CD4-positive, alpha-beta T cell treated with Interleukin-10 for 1 hour (primary cell): ENCODE measurements around the gene UNC5C.

Source experiments
- DNase-seq: peaks from one replicate; pipeline ENCODE4 v3.0.0-alpha.2; 2020

UNC5C gene

DNA sequence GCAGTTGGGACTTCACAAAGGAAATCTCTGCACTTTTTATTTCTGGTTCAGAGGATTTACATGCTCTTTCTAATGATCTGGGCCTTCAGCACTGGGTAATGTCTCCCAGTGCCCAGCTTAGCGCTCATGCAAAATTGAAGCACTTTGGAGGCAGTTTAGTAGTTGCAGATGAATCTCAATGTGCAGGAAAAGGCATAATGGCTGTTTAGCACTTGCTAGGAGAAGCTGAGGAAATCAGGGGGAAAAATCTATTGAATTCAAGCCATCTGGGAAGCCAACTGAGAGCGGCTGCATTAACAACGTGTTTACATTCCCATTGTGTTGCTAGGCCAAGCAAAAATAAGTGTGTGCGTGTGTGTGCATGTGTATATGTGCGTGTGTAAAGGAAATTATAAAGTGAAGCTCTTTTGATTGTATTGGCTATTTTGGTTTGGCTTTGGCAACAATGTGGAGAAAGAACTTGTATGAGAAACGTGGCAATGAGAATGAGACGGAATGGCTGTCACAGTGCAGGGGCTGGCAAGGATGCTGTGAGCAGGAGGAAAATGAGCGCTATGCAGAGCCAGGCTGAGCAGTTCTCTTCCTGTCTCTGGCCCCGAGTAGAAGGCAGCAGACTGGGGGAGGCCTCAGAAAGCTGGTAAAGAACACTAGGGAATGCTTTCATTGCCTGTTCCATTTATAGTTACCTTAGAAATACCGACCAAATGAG is 231.5 kb downstream of the UNC5C start:
- no peak for DNase-seq

DNA sequence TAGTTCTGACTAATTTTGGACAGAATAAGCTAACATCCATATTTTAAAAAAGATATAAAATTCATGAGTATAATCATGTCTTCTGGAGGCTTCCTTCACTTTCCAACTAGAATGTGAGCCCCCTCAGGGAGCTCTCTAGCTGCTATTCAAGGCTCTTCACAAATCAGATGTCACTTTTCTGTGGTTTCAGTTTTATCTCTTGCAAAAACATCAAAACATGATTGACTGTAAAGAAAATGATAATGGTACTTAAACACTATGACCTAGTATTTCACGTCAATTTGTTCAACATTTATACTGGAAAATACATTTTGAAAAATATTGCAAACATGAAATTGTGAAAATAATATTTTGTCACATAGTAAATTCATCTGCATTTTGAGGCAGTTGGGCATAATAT is 234.2 kb downstream of the UNC5C start:
- no peak for DNase-seq

DNA sequence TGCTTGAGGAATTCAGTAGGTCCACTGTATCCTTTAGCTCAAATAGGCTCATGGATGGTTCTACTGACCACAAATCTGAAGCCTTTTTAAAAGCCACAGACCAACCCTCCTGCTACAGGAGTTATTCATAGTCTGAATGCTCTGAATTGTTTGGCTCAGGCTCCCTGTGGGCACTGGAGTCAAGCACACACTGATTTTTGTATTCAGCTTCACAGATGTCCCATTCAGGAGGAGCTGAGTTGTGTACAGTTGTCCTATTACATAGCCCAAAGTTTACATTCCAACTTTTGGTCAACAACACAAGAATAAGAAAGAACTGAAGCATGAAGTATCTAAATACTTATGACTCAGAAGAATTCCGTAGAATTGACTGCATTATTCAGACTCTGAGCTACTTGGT is 243.9 kb downstream of the UNC5C start:
- DNase-seq = no peak

DNA sequence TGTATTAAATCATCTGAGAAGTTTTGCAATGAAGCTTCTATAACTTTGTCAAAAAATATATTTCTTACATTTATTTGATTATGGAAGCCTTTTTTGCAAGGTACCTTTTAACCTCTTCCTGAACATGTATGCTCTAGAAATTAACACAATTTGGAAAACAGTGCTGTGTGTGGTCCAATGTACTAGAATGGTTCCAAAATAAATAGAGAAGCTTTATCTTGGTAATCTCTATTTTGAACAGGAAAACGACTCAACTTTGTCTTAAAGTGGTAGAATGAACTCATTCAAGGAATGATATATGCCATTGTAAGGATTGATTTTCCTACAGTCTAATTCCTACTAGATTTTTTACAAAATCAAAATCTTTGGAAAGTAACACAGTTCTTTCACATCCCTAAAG is 248.5 kb downstream of the UNC5C start:
- no peak for DNase-seq

DNA sequence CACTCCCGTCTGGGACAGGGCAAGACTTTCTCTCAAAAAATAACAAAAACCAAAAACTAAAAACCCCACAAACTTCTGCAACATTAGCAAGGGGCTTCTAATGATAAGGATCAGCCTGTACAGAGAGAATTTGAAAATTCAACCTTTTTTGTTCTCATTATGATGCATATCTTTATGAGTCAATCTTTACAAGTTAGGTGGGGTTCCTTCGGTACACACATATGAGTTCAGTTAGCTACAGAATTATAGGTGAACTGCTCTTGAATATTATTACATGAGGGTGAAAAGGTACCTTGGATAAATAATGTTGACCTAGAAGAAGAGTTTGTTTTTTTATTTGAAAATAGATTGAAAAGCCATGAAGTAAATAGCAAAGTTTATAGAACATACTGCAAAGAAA is 252.7 kb downstream of the UNC5C start:
- no peak for DNase-seq

DNA sequence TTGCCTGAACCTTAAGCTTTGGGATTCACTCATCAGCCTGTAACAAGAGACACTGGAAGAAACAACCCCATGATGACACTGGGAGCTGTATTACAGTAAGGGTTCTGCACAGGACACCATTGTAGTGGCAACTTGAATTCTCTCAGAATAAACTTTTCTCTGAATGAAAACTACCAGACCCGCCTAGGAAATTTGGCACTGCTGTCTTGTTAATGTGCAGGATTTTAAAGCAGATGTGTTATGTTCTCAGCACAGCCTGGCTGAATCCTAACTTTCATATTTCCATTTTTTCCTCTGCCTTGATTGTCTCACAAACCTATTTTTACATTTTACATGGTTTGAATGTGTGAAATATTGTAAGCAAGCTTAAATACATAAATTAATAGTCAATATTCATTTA is 253.6 kb downstream of the UNC5C start:
- no peak for DNase-seq

DNA sequence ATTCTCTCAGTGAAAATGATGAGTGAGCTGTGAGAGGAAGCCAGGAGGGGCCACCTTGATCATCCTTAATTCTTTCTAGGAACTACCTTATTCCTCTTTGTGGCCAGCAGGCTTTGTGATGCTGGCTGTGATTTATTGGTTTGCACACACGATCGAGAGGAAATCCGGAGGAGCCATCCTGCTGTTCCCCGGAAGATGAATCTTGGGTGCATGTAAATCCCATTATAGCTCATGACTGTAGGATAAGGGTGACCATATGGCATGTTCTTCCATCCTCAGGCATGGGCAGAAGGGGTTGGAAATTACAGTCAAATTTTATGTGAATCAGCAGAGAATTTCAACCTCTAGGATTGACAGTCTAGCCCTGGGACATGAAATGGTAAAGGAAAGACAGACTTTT is 254.5 kb downstream of the UNC5C start:
- no peak for DNase-seq

DNA sequence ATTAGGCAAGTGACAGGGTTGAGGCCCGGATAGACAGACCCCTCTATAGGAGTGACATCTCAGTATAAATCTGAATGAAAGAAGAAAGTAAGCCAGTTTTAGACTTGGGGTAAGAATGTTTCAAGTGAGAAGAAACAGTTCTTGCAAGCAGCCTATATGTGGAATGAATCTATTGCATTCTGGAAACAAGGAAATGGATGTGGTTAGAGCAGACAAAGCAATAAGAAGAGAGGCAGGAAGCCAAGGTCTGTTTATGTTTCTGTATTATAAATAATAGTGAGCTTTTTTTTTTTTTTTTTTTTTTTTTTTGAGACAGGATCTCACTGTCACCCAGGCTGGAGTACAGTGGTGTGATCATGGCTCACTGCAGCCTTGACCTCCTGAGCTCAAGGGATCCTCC is 255.8 kb downstream of the UNC5C start:
- no peak for DNase-seq

DNA sequence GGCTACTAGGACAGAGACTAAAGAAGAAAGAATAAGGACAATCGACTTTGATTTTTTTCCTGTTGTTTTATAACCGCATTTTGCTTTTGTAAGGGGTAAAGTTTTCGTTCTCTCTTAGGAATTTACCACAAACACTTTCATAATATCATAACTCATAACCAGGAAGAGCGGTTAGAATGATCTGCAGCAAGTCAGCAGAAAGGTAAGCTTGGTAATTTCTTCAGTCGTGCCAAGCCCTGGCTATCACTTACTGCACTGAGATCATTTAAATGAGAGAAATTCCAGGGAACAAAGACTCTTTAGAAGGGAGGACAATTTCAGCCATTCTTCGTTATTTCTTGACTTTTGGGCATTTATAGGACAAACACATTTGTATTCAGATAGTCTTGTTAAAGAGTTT is 258.1 kb downstream of the UNC5C start:
- DNase-seq = no peak

DNA sequence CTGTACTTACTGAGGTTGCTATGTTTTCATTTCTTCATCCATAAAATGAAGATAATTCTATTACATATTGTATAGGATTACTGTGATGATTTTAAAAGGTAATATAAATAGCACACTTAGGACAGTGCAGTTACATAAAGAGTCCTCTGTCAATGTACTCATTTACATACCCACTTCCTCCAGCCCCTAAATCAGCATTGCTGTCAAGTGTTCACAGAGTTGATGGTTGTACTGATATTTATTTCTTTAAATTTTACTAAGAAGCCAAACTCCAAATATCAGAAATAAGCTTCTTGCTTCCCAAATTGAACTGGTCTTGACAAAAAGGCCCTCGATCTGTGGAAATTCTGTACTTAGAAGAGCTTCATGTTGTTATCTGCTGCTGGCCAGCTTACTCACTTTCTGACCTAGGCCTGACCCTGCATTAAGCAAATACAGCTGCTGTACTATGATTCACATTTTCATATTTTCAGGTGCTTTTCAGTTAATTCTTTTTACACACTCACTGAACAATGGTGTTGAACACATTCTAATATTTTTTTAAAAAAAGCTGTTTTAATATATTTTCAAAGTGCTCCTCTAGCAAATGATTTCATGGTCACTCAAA is 259.6 kb downstream of the UNC5C start:
- DNase-seq = no peak

DNA sequence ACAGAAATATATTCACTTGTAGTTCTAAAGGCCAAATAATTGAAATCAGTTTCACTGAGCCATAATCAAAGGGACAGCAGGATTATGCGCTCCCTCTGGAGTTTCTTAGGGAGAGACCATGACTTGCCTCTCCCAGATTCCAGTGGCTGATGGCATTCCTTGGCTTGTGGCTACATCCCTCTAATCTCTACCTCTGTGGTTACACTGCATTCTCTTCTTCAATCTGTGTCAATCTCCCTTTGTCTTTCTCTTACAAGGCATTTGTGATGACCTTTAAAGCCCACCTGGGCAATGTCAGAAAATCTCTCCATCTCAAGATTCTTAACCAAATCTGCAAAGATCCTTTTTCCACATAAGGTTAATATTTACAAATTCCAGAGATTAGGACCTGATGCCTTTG is 260.2 kb downstream of the UNC5C start:
- no peak for DNase-seq

DNA sequence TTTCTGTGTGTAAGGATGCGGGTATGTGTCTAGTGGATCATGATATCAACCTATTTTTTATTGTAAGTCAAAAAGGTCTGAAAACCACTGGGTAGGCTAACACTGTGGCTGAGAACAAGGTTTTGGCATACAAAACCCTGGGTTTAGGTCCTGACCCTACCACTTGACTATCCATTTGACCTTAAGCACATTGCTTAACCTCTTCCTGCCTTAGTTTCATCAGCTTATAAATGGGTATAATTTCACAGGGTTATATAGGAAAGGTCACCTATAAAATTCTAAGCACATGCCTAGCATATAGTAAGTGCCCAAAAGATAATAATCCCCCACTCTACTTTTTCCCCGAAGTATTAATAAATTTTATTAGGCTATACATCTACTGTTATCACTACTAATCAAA is 263.0 kb downstream of the UNC5C start:
- DNase-seq = no peak

DNA sequence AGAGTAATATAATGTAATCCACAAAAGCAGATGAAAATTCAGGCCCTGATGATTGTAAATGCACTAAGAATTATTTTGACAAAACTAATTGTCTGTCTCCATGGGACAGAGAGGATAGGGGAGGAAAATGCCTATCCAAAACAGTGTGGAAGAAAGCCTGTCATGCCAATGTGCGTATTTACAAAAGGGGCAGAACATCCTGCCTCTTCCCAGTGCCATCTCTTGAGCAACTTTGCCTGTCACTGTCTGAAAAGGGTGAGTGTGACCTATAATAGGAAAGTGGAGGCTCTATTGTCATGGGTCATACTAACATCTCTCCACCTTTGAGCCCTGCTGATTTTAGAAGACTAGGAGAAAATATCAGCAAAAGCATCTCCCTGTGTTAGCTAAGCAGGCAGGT is 264.1 kb downstream of the UNC5C start:
- no peak for DNase-seq

DNA sequence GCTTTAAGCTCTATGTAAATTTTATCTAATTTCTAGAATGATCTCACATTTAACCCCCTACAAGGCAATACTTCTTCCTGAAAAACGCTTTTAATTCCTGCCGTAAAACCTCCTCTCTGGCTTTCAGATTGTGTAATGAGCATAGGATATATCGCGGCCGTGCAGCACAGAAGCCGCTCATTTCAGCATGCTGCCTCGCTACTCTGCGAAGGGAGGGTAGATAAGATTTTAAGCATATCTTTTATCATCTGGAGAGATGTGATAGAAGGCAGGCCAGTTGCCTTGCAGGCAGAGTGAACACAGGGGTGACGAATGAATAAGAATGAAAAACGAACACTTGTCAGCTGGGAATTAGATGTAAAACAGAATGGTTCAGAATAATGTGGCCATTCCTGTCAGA is 265.5 kb downstream of the UNC5C start:
- no peak for DNase-seq

DNA sequence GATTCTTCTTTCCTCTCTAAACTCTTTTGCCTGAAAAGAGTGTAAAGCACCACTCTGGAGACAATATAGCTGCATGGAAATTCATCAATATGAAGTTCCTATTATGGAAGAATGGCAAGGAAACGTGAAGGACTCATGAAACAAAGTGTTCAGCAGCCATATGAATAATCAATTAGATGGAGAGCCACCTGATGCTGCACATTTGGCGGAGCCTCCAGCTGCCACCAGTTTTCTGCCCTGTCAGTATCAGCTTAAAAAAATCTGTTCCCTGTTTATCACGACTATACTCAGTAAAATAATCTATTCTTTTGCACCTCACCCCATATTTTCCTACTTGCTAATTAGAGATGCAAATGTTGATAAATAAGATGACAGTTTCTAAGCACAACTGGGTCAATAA is 276.0 kb downstream of the UNC5C start:
- DNase-seq = no peak

DNA sequence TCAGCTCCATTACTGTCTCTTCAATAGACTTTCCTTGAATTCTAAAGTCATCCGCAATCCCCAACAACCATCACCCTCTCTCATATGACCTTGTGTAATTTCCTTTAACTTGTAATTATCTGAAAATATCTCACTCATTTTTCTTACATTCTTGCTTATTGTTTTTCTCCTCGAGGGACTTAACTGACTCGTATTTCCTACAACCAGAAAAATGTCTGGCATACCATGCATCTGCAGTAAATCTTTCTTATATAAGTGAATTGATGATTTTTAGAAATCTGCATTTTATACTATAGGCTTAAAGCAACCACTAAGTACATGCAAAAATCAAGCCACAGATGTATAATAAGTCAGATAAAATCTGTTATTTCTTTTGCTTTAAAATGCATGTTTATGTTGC is 276.7 kb downstream of the UNC5C start:
- no peak for DNase-seq

DNA sequence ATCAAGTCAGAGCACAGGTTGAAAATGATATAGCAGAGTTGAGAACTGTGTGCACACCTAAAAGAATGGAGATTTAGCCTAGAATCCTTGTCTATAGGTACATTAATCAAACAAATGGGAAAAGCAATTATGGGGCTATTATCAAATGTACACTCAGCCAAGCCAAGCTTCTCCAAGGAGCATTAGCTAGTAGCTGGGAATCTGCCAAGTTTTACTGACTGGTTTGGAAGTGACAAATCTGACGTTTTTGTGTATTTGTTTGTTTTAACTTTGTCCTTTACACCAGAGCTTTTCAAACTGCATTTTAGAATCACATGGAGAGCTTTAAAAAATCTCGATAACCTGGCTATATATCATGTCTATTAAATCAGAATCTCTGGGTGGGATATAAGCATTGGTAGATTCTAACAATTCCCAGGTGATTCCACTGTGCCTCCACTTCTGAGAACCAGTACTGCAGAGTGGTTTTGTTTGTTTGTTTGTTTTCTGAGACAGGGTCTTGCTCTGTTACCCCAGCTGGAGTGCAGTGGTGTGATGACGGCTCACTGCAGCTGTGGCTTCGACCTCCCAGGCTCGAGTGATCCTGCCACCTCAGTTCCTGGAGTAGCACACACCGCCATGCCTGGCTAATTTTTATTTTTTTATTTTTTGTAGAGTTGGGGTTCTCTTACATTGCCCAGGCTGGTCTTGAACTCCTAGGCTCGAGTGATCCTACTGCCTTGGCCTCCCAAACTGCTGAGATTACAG is 279.8 kb downstream of the UNC5C start:
- DNase-seq = no peak

DNA sequence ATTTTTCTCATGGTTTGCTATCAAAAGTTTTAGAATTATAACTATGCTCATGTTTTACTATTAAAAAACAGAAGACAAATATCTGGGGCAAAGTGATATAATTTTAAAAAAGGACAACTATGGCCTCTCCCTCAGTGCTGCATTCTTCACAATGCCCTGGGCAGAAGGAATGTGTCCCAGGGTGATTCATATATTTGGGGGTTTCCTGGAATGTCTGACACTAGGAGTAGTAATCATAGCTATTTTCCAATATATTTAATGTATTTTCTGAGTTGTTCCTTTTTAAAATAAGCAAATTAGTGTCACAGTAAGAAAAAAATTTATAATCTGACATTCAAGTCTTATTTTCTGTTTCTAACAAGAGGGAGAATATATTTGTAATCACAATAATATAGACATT is 281.7 kb downstream of the UNC5C start:
- DNase-seq = no peak

DNA sequence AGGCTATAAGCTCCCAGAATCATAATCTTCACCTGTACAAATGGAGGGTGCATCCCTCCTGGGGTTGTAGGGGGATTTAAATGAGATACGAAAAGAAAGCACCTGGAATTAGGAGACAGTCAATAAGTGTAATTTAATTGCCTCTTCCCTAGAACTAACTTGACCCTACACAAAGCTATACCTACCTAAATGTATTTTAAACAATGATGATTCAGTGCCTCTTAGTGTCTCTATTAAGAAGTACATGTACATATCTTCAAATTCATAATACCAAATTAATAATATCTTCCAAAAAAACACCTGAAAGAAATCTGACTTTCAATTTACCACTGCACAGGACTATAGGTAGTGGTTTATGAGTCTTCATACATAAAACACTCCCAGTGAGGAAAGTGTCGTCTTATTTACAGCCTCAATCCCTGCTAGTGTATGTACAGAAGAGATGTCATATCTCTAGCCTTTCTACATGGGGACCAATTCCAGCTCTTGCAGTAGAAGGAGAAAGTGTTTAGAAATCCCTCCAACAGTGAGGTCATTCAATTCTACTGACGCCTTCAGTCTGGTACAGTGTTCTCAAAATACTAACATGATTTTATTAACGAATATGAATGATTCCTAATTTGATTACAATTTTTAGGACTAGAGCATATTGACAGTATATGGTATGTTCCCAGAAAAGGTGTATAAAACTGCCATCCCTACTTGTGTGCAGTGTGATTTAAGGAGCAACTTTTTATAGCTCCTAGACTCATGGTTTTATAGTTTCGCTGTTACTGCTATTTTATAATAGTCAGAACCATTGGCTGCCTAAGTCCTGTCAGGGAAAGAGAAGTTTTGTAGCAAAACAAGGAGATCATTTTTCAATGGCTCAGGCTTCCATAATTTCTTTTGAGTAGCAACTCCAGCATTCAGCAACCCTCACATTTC is 282.7 kb downstream of the UNC5C start:
- no peak for DNase-seq

DNA sequence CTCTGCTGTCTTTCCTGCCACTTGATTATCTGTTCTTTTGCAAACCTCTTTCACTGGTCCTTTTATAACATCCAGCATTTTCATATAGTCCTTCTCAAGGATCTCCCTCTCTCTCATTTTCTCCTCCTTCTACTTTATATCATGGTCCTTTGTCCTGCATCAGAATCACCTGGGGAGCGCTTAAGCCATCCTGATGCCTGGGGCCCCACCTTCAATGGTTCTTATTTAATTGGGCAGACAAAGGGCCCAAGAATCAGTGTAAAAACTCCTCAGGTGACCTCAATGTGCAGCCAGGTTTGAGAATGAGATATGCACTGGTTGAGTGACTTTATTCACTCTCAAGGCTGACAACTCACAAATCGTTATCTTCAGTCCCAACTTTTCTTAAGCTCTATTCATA is 283.9 kb downstream of the UNC5C start:
- DNase-seq = no peak

DNA sequence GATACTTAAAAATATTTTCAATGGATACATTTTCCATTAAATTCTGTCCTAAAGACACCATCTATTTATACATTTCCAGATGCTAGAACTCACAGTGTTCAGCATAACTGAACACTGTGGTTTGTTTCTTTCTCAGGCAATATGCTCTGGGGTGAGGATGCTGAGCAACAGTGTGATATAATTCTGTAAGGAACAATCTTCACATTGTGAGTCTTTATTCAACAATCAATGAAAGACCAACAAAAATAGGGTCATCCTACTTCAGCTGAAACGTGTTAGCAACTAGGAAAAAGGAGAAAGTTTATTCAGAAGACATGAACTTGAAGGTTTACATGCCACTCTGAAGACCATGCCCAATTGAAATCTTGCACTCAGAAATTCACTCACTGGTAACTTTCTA is 284.8 kb downstream of the UNC5C start:
- DNase-seq = no peak

DNA sequence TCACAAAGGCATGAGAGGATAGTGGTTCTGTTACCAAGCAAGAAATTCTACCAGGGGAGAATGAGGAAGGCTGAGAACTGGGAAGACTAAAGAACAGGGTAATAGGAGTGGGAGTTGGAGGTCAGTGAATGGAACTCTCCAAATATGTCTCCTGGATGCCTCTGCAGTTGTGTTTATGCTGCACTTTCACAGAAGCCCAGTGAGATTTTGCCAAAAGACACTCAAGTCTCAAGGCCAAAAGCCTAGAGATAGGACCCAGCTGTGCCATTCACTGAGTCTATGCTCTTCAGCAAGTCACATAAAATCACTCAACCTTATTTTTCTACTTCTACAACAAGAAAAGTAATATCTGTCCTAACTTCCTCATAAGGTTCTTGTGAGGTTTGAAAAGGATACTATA is 285.4 kb downstream of the UNC5C start:
- DNase-seq = no peak

DNA sequence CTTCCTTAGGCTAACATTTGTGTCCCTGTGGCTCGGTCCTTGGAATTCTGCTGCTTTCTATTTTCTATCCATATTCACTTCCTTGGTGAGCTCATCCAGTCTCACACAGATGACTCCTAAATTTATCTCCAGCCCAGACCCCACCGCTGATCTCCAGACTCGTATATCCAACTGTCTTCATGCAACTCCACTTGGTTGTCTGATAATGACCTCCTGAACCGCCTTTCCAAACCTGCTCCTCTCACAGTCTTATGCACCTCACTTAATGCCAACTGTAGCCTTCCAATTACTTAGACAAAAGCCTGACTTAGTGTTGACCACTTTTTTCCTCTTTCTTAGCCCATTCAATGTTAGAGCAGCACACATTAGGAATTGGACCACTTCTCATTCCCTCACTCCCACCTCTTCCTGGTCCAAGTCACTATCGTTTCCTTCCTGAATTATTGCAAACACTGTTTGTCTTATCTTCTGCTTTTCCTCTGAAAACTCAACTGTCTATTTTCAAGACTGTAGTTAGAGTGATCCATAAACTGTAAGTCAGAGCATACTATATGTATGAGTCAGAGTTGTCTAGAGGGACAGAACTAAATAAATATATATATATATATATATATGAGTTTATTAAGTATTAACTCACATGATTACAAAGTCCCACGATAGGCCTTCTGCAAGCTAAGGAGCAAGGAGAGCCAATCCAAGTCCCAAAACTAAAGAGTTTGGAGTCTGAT is 292.5 kb downstream of the UNC5C start:
- no peak for DNase-seq
